Sigmoid colon (tissue), 7 donors: ENCODE results near the gene PIM3. TPM values are rescaled to one million over a fixed set of nuclear protein-coding genes. Genes with fewer than 3 reads are reported as not detected.

Experiments
- DNase-seq: peaks from one replicate; pipeline ENCODE4 v3.0.0-alpha.2; 2019
- H3K27ac ChIP-seq, 4 donors: fragments of 200-600 bp; sonication (generic); one replicate each; pipeline ENCODE4 v1.5.1; 2016 to 2019; ENCODE audit warnings: mild to moderate bottlenecking in 1 of 4
- H3K27me3 ChIP-seq, 3 donors: fragments of 200-600 bp; sonication (generic); one replicate each; pipeline ENCODE4 v1.5.1; 2019; ENCODE audit warnings: mild to moderate bottlenecking in 1 of 3
- H3K36me3 ChIP-seq, 4 donors: fragments of 200-600 bp; sonication (generic); one replicate each; pipeline ENCODE4 v1.5.1; 2016 to 2019
- H3K4me1 ChIP-seq, 4 donors: fragments of 200-600 bp; sonication (generic); one replicate each; pipeline ENCODE4 v1.5.1; 2017 to 2019
- H3K4me3 ChIP-seq, 4 donors: fragments of 200-600 bp; sonication (generic); one replicate each; pipeline ENCODE4 v1.5.1; 2017 to 2019; ENCODE audit warnings: mild to moderate bottlenecking in 2 of 4, moderate library complexity in 1 of 4
- H3K9me3 ChIP-seq, 4 donors: fragments of 200-600 bp in 3 of 4; sonication (generic) in 3 of 4; one replicate each; pipeline versions ENCODE4 v1.5.1 to v1.6.1; 2013 to 2019
- CTCF ChIP-seq, 4 experiments: fragments of 450-650 bp in 3 of 4; fragments of 200-600 bp in 1 of 4; IDR thresholded peaks; one replicate each; pipeline ENCODE4 v1.5.1; 2016 to 2019; ENCODE audit warnings: antibody characterized with exemption in 4 of 4, mild to moderate bottlenecking in 3 of 4, moderate library complexity in 2 of 4
- EP300 ChIP-seq, 4 donors: sonication (generic); formaldehyde crosslinking; IDR thresholded peaks; one replicate each; pipeline ENCODE4 v1.6.1; 2017; ENCODE audit warnings: antibody characterized with exemption in 4 of 4
- POLR2A ChIP-seq, 2 donors: fragments of 450-650 bp; IDR thresholded peaks; one replicate each; pipeline ENCODE4 v1.6.1; 2016; ENCODE audit warnings: antibody characterized with exemption in 2 of 2, mild to moderate bottlenecking in 2 of 2, moderate library complexity in 2 of 2
- POLR2AphosphoS5 ChIP-seq, 4 donors: sonication (generic); formaldehyde crosslinking; IDR thresholded peaks; one replicate each; pipeline ENCODE4 v1.6.1; 2017; ENCODE audit warnings: antibody characterized with exemption in 4 of 4
- WGBS, 2 donors: extraction: QIAGEN DNeasy Blood & Tissue Kit; methylation state at CpG; one replicate each; pipeline ENCODE4 v1.1.7; 2013; 5-methylcytosine and 5-hydroxymethylcytosine counted together
- intact Hi-C: fragments of 100-400 bp; cut with DNase I; formaldehyde crosslinking; loops from one replicate; pipeline ENCODE4 v1.15.1; 2023
- polyA plus RNA-seq, 3 donors: library from polyadenylated mRNA; stranded (reverse); fragments of 200-250 nt; gene quantifications; one replicate each; pipeline ENCODE4 v1.2.3, GENCODE V29; 2013
- total RNA-seq, 4 donors: library from RNA; depleted of rRNA; stranded (reverse); fragments of >200 nt; gene quantifications; one replicate each; pipeline ENCODE4 v1.1.0, GENCODE V29; 2016
- donor health status: healthy with polysubstance abuse.
- donor health status: Bipolar disorder and iron deficiency.
- donor health status: healthy.

PIM3 gene
- total and polyA plus RNA-seq, 7 donors: 26.3 to 126 (median 49.4) TPM

GRCh38 chr22:49959782-49960158 lies 802 bp upstream of the PIM3 start:
- TF ChIP-seq POLR2A (IDR thresholded peaks at IDR 0.05): no peak
- no peak for TF ChIP-seq EP300 (IDR thresholded peaks at IDR 0.05)
- peak in 1 of 4 experiments; percentile 25 for TF ChIP-seq CTCF (IDR thresholded peaks at IDR 0.05)
- no peaks in the 10 kb centered on the region for H3K27me3 ChIP-seq
- 2 to 7% methylated on average over 21 of the region's 21 CpGs for WGBS, 2 donors
- peak overlapping the region; percentile 89 to 99 (median 96) for H3K27ac ChIP-seq
- intact Hi-C loops: loop anchor here (1.0 to 10.0 kb wide), 5 partner anchors 17 to 225 kb away; partner anchors contain the start of genes BRD1, TRABD and ZBED4
- H3K4me1 ChIP-seq: peaks cover 0 to 44% (median 32%) of the 10 kb centered on the region in 4 donors
- H3K9me3 ChIP-seq: no peaks in the 10 kb centered on the region
- peak overlapping the region; percentile 67 to 96 (median 82) for H3K4me3 ChIP-seq
- DNase-seq: peak; percentile 81
- H3K36me3 ChIP-seq: peaks cover 11 to 22% (median 16%) of the 10 kb centered on the region in 4 donors

GRCh38 chr22:49961005-49961600 lies 531 bp downstream of the PIM3 start:
- intact Hi-C loops: loop anchor here (1.0 to 10.0 kb wide), 4 partner anchors 43 to 224 kb away; partner anchors contain the start of genes ALG12, BRD1, CRELD2 and TRABD
- no peak for TF ChIP-seq POLR2AphosphoS5 (IDR thresholded peaks at IDR 0.05)
- no peak for TF ChIP-seq CTCF (IDR thresholded peaks at IDR 0.05)
- TF ChIP-seq POLR2A (IDR thresholded peaks at IDR 0.05): no peak
- no peak for TF ChIP-seq EP300 (IDR thresholded peaks at IDR 0.05)
- Histone ChIP-seq H3K27ac (peak overlapping the region; percentile 89 to 99 (median 96)), H3K27me3 (no peaks in the 10 kb centered on the region), H3K36me3 (peaks cover 11 to 24% (median 16%) of the 10 kb centered on the region in 4 donors), H3K9me3 (no peaks in the 10 kb centered on the region), H3K4me3 (peak overlapping the region; percentile 67 to 96 (median 82)), H3K4me1 (peaks cover 0 to 55% (median 39%) of the 10 kb centered on the region in 4 donors)
- peak; percentile 76 for DNase-seq
- WGBS, 2 donors: 0 to 1% methylated on average over 84 of the region's 84 CpGs

DNA sequence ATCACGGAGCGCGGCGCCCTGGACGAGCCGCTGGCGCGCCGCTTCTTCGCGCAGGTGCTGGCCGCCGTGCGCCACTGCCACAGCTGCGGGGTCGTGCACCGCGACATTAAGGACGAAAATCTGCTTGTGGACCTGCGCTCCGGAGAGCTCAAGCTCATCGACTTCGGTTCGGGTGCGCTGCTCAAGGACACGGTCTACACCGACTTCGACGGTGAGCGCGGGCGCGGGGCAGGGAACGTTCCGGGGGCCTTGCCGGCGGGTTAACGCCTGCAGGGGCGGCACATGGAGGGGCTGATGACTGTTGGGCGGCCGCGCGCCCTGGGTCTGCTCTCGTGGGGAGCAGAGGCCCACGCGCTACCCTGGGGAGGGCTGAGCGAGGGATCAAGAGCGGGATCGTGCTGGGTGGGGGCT lies 1.0 kb downstream of the PIM3 start:
- 1% methylated on average over 49 of the region's 49 CpGs for WGBS, 2 donors

GRCh38 chr22:49962012-49962750 lies 1.6 kb downstream of the PIM3 start:
- Histone ChIP-seq H3K4me3 (peak overlapping the region; percentile 67 to 96 (median 82)), H3K27me3 (no peaks in the 10 kb centered on the region), H3K4me1 (peaks cover 0 to 65% (median 50%) of the 10 kb centered on the region in 4 donors), H3K9me3 (no peaks in the 10 kb centered on the region), H3K36me3 (peaks cover 11 to 24% (median 16%) of the 10 kb centered on the region in 4 donors), H3K27ac (peak overlapping the region; percentile 89 to 99 (median 96))
- intact Hi-C loops: loop anchor here (5.0 to 10.0 kb wide), 3 partner anchors 110 to 223 kb away; partner anchors contain the start of genes BRD1, TRABD and ZBED4
- peak in 2 of 4 donors; percentile 29 to 64 for TF ChIP-seq EP300 (IDR thresholded peaks at IDR 0.05)
- no peak for TF ChIP-seq CTCF (IDR thresholded peaks at IDR 0.05)
- peak in 1 of 2 donors; percentile 41 for TF ChIP-seq POLR2A (IDR thresholded peaks at IDR 0.05)
- TF ChIP-seq POLR2AphosphoS5 (IDR thresholded peaks at IDR 0.05): peak; percentile 56 to 86 (median 62)
- DNase-seq: peak; percentile 97
- 1 to 3% methylated on average over 70 of the region's 70 CpGs for WGBS, 2 donors

More for the DNA sequence above, 1.0 kb downstream of the PIM3 start:
- TF ChIP-seq POLR2AphosphoS5 (IDR thresholded peaks at IDR 0.05): peak in 1 of 4 donors; percentile 19
- TF ChIP-seq CTCF (IDR thresholded peaks at IDR 0.05): no peak
- no peaks in the 10 kb centered on the region for H3K27me3 ChIP-seq
- no peaks in the 10 kb centered on the region for H3K9me3 ChIP-seq
- intact Hi-C loops: loop anchor here (1.0 to 10.0 kb wide), 4 partner anchors 43 to 223 kb away; partner anchors contain the start of genes ALG12, BRD1, CRELD2 and TRABD
- peak overlapping the region; percentile 67 to 96 (median 82) for H3K4me3 ChIP-seq
- DNase-seq: no peak
- peak overlapping the region; percentile 89 to 99 (median 96) for H3K27ac ChIP-seq
- peaks cover 11 to 24% (median 16%) of the 10 kb centered on the region in 4 donors for H3K36me3 ChIP-seq
- H3K4me1 ChIP-seq: peaks cover 0 to 60% (median 44%) of the 10 kb centered on the region in 4 donors
